HCT116 (cell line): ENCODE measurements around the gene CENPF. TPM values are rescaled to one million over a fixed set of nuclear protein-coding genes. Genes with fewer than 3 reads are reported as not detected.

ENCODE experiments used
- ATAC-seq: fragments of 200-7000 bp; cut with Tn5 transposase; 2 replicates; pipeline ENCODE4 v1.9.1; 2020; ENCODE audit warnings: mild to moderate bottlenecking, moderate library complexity
- BruUV-seq: library from RNA; stranded (reverse); fragments of 400-500 nt; replicated peaks from 2 replicates; lab custom pipeline; 2021; lab: Mats Ljungman, UMichigan
- CTCF ChIA-PET: fragments of 300-600 bp; sonication (Branson Sonifier 250); formaldehyde crosslinking; loops from one replicate; lab custom pipeline; 2021; ENCODE audit warnings: antibody characterized with exemption; lab: Charles Lee
- POLR2A ChIA-PET: fragments of 300-600, 350-600 bp; sonication (Branson Sonifier 250); formaldehyde crosslinking; loops from one replicate; lab custom pipeline; 2021; ENCODE audit warnings: antibody characterized with exemption; lab: Charles Lee
- RAD21 ChIA-PET, 2 experiments: fragments of 300-600 bp; sonication (Branson Sonifier 250); formaldehyde crosslinking; loops; one replicate each; lab custom pipeline; 2023; ENCODE audit warnings: low total read pairs in 2 of 2; ENCODE audit not compliant: uncharacterized antibody in 2 of 2, unreplicated experiment in 2 of 2, low non-redundant PET in 1 of 2; lab: Charles Lee
- DNase-seq: peaks from one replicate; pipeline ENCODE4 v3.0.0-alpha.2; 2010; ENCODE audit warnings: low read depth, low spot score
- H2AFZ ChIP-seq: fragments of 200-600 bp; shearing (Covaris generic), sonication (generic); 2 replicates; pipeline ENCODE4 v1.6.1; 2017; ENCODE audit warnings: low read depth, mixed run types, mixed read lengths, antibody characterized with exemption, low read length; ENCODE audit not compliant: poor library complexity, severe bottlenecking
- H3K27ac ChIP-seq: 2 replicates; pipeline ENCODE4 v1.5.1; 2012; ENCODE audit warnings: low read depth, low read length
- H3K27me3 ChIP-seq: fragments of 200-600 bp; sonication (generic); 2 replicates; pipeline ENCODE4 v1.6.1; 2016; ENCODE audit warnings: mixed run types, low read length, mixed read lengths; ENCODE audit not compliant: insufficient read depth
- H3K36me3 ChIP-seq, 2 experiments: fragments of 200-500 bp in 1 of 2; fragments of 200-600 bp in 1 of 2; sonication (Bioruptor generic) in 1 of 2; sonication (generic) in 1 of 2; 2 replicates each; pipeline versions ENCODE4 v1.5.1 to v1.6.1; 2014 to 2016; ENCODE audit warnings: low read length in 2 of 2, inconsistent platforms in 1 of 2, mixed read lengths in 1 of 2, mixed run types in 1 of 2; ENCODE audit not compliant: insufficient read depth in 2 of 2, control insufficient read depth in 1 of 2
- H3K4me1 ChIP-seq, 2 experiments: fragments of 200-600 bp in 1 of 2; sonication (generic) in 1 of 2; 2 replicates each; pipeline versions ENCODE4 v1.5.1 to v1.6.1; 2012 to 2017; ENCODE audit warnings: low read length in 2 of 2, inconsistent platforms in 1 of 2, mild to moderate bottlenecking in 1 of 2, mixed read lengths in 1 of 2, mixed run types in 1 of 2, moderate library complexity in 1 of 2; ENCODE audit not compliant: insufficient read depth in 2 of 2, control insufficient read depth in 1 of 2
- H3K4me2 ChIP-seq: fragments of 200-600 bp; sonication (generic); 2 replicates; pipeline ENCODE4 v1.6.1; 2017; ENCODE audit warnings: mixed run types, low read length, mixed read lengths
- H3K4me3 ChIP-seq, 2 experiments: fragments of 200-600 bp in 1 of 2; sonication (generic) in 1 of 2; replicated peaks in 1 of 2; 2 replicates each; pipeline ENCODE4 v1.5.1; 2011 to 2016; ENCODE audit warnings: low read length in 2 of 2, control low read depth in 1 of 2, low read depth in 1 of 2, mild to moderate bottlenecking in 1 of 2, mixed read lengths in 1 of 2, mixed run types in 1 of 2
- H3K79me2 ChIP-seq: fragments of 200-600 bp; sonication (generic); 2 replicates; pipeline ENCODE4 v1.6.1; 2017; ENCODE audit warnings: mild to moderate bottlenecking, mixed run types, low read length, moderate library complexity, mixed read lengths; ENCODE audit not compliant: insufficient read depth
- H3K9ac ChIP-seq: fragments of 200-600 bp; sonication (generic); 2 replicates; pipeline ENCODE4 v1.6.1; 2016; ENCODE audit warnings: low read length, mixed read lengths
- H3K9me2 ChIP-seq: fragments of 200-600 bp; sonication (generic), shearing (Covaris generic); 2 replicates; pipeline ENCODE4 v1.6.1; 2017; ENCODE audit warnings: mixed run types, mild to moderate bottlenecking, moderate library complexity; ENCODE audit not compliant: insufficient read depth
- H3K9me3 ChIP-seq, 2 experiments: fragments of 200-500 bp in 1 of 2; fragments of 200-600 bp in 1 of 2; sonication (Bioruptor generic) in 1 of 2; sonication (generic) in 1 of 2; 2 replicates each; pipeline ENCODE4 v1.6.1; 2014 to 2017; ENCODE audit warnings: low read length in 2 of 2, mixed read lengths in 2 of 2, inconsistent platforms in 1 of 2, low read depth in 1 of 2, mild to moderate bottlenecking in 1 of 2, mixed run types in 1 of 2, moderate library complexity in 1 of 2; ENCODE audit not compliant: control insufficient read depth in 1 of 2, insufficient read depth in 1 of 2
- H4K20me1 ChIP-seq: fragments of 200-600 bp; sonication (generic), shearing (Covaris generic); 2 replicates; pipeline ENCODE4 v1.6.1; 2017; ENCODE audit warnings: mixed run types, mild to moderate bottlenecking, moderate library complexity; ENCODE audit not compliant: insufficient read depth
- ATF3 ChIP-seq: IDR thresholded peaks from 2 replicates; pipeline ENCODE4 v1.6.1; 2012
- CBX3 ChIP-seq: IDR thresholded peaks from 2 replicates; pipeline ENCODE4 v1.6.1; 2012; ENCODE audit warnings: low read depth
- CEBPB ChIP-seq: IDR thresholded peaks from 2 replicates; pipeline ENCODE4 v1.6.1; 2012; ENCODE audit warnings: low read depth
- EGR1 ChIP-seq: IDR thresholded peaks from 2 replicates; pipeline ENCODE4 v1.6.1; 2012; ENCODE audit warnings: low read depth
- EZH2 ChIP-seq: fragments of 200-600 bp; sonication (generic); IDR thresholded peaks from 2 replicates; pipeline ENCODE4 v1.6.1; 2017; ENCODE audit warnings: antibody characterized with exemption, mixed run types
- EZH2phosphoT487 ChIP-seq: fragments of 200-600 bp; IDR thresholded peaks from 2 replicates; pipeline ENCODE4 v1.6.1; 2018; ENCODE audit warnings: antibody characterized with exemption, borderline replicate concordance
- FOSL1 ChIP-seq: IDR thresholded peaks from 2 replicates; pipeline ENCODE4 v1.6.1; 2012; ENCODE audit warnings: low read depth
- MAX ChIP-seq: IDR thresholded peaks from 2 replicates; pipeline ENCODE4 v1.6.1; 2012
- POLR2A ChIP-seq: IDR thresholded peaks from 2 replicates; pipeline ENCODE4 v1.7.0; 2011; ENCODE audit warnings: borderline replicate concordance; ENCODE audit not compliant: insufficient read depth, insufficient read length; ENCODE audit errors: extremely low read depth
- RAD21 ChIP-seq: IDR thresholded peaks from 2 replicates; pipeline ENCODE4 v1.6.1; 2012; ENCODE audit warnings: low read depth, mild to moderate bottlenecking
- SP1 ChIP-seq: IDR thresholded peaks from 2 replicates; pipeline ENCODE4 v1.6.1; 2012; ENCODE audit warnings: low read depth
- SRF ChIP-seq: IDR thresholded peaks from 2 replicates; pipeline ENCODE4 v1.6.1; 2012; ENCODE audit warnings: low read depth
- TCF7L2 ChIP-seq: IDR thresholded peaks from 2 replicates; pipeline ENCODE4 v1.7.0; 2011; ENCODE audit warnings: borderline replicate concordance, inconsistent platforms; ENCODE audit not compliant: insufficient read depth, insufficient read length; ENCODE audit errors: extremely low read depth
- ZBTB33 ChIP-seq: IDR thresholded peaks from 2 replicates; pipeline ENCODE4 v1.6.1; 2011; ENCODE audit warnings: mild to moderate bottlenecking, low read length, moderate library complexity; ENCODE audit not compliant: insufficient replicate concordance; ENCODE audit errors: extremely low read depth
- intact Hi-C: fragments of 100-400 bp; cut with micrococcal nuclease; formaldehyde crosslinking; loops from 2 replicates; pipeline ENCODE4 v1.10.0; 2022
- total RNA-seq: library from RNA; stranded (reverse); gene quantifications from one replicate; pipeline ENCODE4 v1.2.1, GENCODE V29; 2021; ENCODE audit not compliant: unreplicated experiment

CENPF gene
- total RNA-seq, 1 experiment from 2014 or later = 120 TPM

DNA sequence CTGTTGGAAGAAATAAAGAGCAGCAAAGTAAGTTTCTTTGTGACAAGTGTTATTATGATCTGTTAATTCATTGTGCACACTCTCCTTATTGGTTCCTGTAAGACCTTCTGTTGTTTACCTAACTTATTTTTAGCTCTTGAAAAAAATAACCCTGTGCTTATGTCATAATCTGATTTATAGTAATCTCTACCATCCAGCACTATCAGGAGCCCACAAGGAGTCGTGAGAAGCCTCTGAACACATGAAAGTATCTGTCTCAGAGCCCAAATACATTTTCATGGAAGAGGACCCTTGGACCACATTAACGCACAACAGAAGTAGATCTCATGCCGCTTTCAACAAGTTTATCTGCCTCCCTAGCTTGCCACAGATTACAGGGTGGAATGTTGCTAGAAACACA lies 45.8 kb downstream of the CENPF start:
- CTCF ChIA-PET = interaction anchor here (1.2 kb wide), 1 partner anchor 11 kb away, joined by 3 read pairs; no protein-coding TSS in a partner anchor
- H4K20me1 ChIP-seq = no peaks in the 10 kb centered on the region
- TF ChIP-seq POLR2A (no peak), ZBTB33 (no peak), EZH2 (no peak), TCF7L2 (no peak), CBX3 (no peak), EZH2phosphoT487 (no peak), ATF3 (no peak), CEBPB (no peak), RAD21 (no peak), MAX (no peak), SRF (no peak), SP1 (no peak), FOSL1 (no peak), EGR1 (no peak)
- no peak overlapping the region for H3K4me2 ChIP-seq
- H3K27me3 ChIP-seq = no peaks in the 10 kb centered on the region
- RAD21 ChIA-PET = no interaction called here
- H3K4me3 ChIP-seq = no peak overlapping the region
- ATAC-seq (no peak), DNase-seq (no peak)
- no peaks in the 10 kb centered on the region for H3K9me2 ChIP-seq
- peaks cover 50 to 57% of the 10 kb centered on the region in 2 experiments for H3K36me3 ChIP-seq
- POLR2A ChIA-PET = no interaction called here
- H3K79me2 ChIP-seq = peaks cover 2% of the 10 kb centered on the region; the same call in 1 of the 2 replicates
- intact Hi-C loops = no loop called here
- no peaks in the 10 kb centered on the region for H3K4me1 ChIP-seq
- H3K27ac ChIP-seq = no peak overlapping the region
- no peak overlapping the region for H3K9ac ChIP-seq
- H3K9me3 ChIP-seq = no peaks in the 10 kb centered on the region
- no TSS peak for BruUV-seq
- no peak overlapping the region for H2AFZ ChIP-seq
